ENCODE data around the gene SCNN1G. TPM values are rescaled to one million over a fixed set of nuclear protein-coding genes. Genes with fewer than 3 reads are reported as not detected.

SCNN1G gene
- total and polyA plus RNA-seq, 2 donors (not counting 3 experiments of a cell fraction or from before 2014, with no cell fraction given): not detected

GRCh38 chr16:23236983-23237382 lies 54.4 kb downstream of the SCNN1G start:
- POLR2A ChIA-PET: no interaction called here
- H4K20me1 ChIP-seq (replicated peaks; ENCODE audit: control insufficient read depth, extremely low read depth, insufficient read depth, low read length): no peaks in the 10 kb centered on the region
- intact Hi-C loops (cut with micrococcal nuclease) (no loop called here), dilution Hi-C loops (cut with MboI; ENCODE audit: extremely low pct_ligation_motif_present, low sequenced_read_pairs) (no loop called here)
- no peaks in the 10 kb centered on the region for H3K9me3 ChIP-seq (replicated peaks; ENCODE audit: control insufficient read depth, insufficient read depth, low read length)
- H3K27ac ChIP-seq (ENCODE audit: insufficient read depth, low read depth, low read length): no peak overlapping the region
- no peaks in the 10 kb centered on the region for H3K4me1 ChIP-seq (ENCODE audit: control insufficient read depth, extremely low read depth, insufficient read depth, low read length)
- FAIRE-seq (no peak), DNase-seq (ENCODE audit: low read depth, low spot score) (no peak)
- H3K27me3 ChIP-seq (ENCODE audit: control insufficient read depth in 2 of 2, insufficient read depth in 2 of 2, low read length in 2 of 2): no peaks in the 10 kb centered on the region
- no peaks in the 10 kb centered on the region for H3K9me1 ChIP-seq (replicated peaks; ENCODE audit: control insufficient read depth, extremely low read depth, insufficient read depth, low read length)
- H3K4me2 ChIP-seq (ENCODE audit: insufficient read depth, low read length): no peak overlapping the region
- BruUV-seq (replicated peaks): no TSS peak
- H3K36me3 ChIP-seq (ENCODE audit: control insufficient read depth in 2 of 2, extremely low read depth in 1 of 2, insufficient read depth in 2 of 2, low read length in 2 of 2): no peaks in the 10 kb centered on the region
- no peak overlapping the region for H2AFZ ChIP-seq (ENCODE audit: low read depth, low read length)
- no peaks in the 10 kb centered on the region for H3K79me2 ChIP-seq (ENCODE audit: control insufficient read depth, insufficient read depth, low read length)
- CTCF ChIA-PET: no interaction called here
- H3K4me3 ChIP-seq (replicated peaks in 1 of 3; ENCODE audit: insufficient read depth in 1 of 3, low read depth in 1 of 3, low read length in 3 of 3): no peak overlapping the region
- no peak overlapping the region for H3K9ac ChIP-seq (replicated peaks; ENCODE audit: extremely low read depth, insufficient read depth, low read length)
- TF ChIP-seq FOS (IDR thresholded peaks at IDR 0.05; ENCODE audit: borderline replicate concordance, insufficient read depth, low read length) (no peak), POLR2A (IDR thresholded peaks at IDR 0.05; ENCODE audit: low read depth, low read length) (no peak), CTCF (IDR thresholded peaks at IDR 0.05; ENCODE audit: extremely low read depth in 1 of 2, insufficient read depth in 1 of 2, low read depth in 1 of 2, low read length in 2 of 2) (no peak), MYC (IDR thresholded peaks at IDR 0.05; ENCODE audit: low read depth, low read length) (no peak), MAX (IDR thresholded peaks at IDR 0.05; ENCODE audit: insufficient read depth, insufficient read length) (no peak), EZH2 (IDR thresholded peaks at IDR 0.05; ENCODE audit: borderline replicate concordance, low read depth, low read length, severe bottlenecking) (no peak), JUN (IDR thresholded peaks at IDR 0.05; ENCODE audit: borderline replicate concordance, insufficient read depth, insufficient read length, low read depth) (no peak), GATA2 (IDR thresholded peaks at IDR 0.05; ENCODE audit: insufficient read depth, insufficient read length, low read depth, low read length) (no peak), POLR2AphosphoS5 (IDR thresholded peaks at IDR 0.05; ENCODE audit: insufficient read depth, low read depth, low read length) (no peak)
